H54 (cell line): Measurements from ENCODE around the gene HSFX1.
A peak's percentile ranks its signal among the peaks of the same experiment; 100 is the strongest.
"Not testable (repeated sequence)": the region's sequence is repeated elsewhere in the genome, so short reads cannot be mapped to it uniquely, and the experiment has no call there.

Experiments
- DNase-seq: peaks from one replicate; pipeline ENCODE4 v3.0.0; 2011; ENCODE audit warnings: low spot score, mixed read lengths; ENCODE audit not compliant: insufficient read length
- FAIRE-seq: peaks from 3 replicates; lab custom pipeline; 2011; peaks lifted over from hg19 to GRCh38; lab: Jason Lieb, UNC
- POLR2A ChIP-seq: IDR thresholded peaks from 2 replicates; pipeline ENCODE4 v1.6.1; 2011; ENCODE audit warnings: low read depth, mild to moderate bottlenecking, low read length

The HSFX1 gene, protein sequence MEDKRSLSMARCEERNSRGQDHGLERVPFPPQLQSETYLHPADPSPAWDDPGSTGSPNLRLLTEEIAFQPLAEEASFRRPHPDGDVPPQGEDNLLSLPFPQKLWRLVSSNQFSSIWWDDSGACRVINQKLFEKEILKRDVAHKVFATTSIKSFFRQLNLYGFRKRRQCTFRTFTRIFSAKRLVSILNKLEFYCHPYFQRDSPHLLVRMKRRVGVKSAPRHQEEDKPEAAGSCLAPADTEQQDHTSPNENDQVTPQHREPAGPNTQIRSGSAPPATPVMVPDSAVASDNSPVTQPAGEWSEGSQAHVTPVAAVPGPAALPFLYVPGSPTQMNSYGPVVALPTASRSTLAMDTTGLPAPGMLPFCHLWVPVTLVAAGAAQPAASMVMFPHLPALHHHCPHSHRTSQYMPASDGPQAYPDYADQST

DNA sequence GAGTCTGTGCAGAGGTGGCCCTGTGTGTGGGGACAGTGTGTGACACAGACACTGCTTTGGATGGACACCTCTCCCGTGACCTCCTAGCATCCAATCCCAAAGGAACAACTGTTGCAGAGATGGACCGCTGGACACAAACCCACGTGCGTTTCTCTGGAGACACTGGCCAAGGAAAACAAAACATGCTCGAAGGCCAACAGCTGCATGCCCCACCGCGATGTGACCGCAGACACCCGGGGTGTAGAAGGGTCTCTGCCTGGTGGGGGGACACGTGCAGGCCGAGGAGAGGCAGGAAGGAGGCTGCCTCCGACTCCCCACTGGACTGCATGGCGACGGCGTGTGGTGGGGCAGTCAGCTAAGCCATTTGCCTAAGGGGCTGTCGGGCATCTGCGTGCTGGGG lies at the start of gene HSFX1:
TSS of gene HSFX1 (plus strand) at position 301 of the 400 bp plus-strand sequence. CDS start 614 bp downstream, outside the sequence.
- not testable (repeated sequence) for FAIRE-seq, DNase-seq

DNA sequence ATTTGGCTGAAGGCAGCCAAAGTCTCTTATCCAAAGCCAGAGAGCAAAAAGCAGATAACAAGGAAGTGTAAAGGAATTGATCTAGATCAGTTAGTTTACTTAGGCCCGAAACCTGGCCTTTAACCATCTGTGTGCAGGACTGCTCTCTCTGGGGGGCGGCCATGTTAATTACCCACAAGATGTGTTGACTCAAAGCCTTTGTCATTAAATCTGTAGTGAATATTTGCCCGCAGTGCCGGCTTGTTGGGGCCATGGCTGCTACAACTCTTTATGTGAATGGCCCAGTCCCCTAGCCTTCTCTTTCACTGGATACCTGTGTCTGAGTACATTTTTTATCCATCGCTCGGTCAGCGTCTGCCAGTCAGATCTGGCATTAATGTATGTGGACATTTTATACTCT lies 46.6 kb upstream of the HSFX1 start:
- not testable (repeated sequence) for FAIRE-seq, DNase-seq

DNA sequence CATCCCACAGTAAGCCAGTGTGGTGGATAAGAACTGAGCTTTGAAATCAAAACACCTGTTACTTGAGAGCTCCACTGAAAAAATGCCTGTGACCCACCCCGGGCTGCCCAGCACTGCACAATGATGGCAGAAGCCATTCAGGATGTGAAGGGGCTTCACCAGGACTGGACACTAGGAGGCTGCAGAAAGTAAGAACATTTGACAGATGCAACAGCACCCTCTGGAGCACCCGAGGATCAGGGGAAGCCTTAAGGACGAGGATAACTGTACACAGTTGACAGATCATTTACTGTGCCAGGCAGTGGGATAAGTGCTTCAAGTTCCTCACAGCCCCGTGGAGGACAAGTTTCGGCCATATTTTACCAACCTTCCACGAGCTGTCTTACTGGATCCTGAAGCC lies 31.6 kb upstream of the HSFX1 start:
- not testable (repeated sequence) for DNase-seq, FAIRE-seq

DNA sequence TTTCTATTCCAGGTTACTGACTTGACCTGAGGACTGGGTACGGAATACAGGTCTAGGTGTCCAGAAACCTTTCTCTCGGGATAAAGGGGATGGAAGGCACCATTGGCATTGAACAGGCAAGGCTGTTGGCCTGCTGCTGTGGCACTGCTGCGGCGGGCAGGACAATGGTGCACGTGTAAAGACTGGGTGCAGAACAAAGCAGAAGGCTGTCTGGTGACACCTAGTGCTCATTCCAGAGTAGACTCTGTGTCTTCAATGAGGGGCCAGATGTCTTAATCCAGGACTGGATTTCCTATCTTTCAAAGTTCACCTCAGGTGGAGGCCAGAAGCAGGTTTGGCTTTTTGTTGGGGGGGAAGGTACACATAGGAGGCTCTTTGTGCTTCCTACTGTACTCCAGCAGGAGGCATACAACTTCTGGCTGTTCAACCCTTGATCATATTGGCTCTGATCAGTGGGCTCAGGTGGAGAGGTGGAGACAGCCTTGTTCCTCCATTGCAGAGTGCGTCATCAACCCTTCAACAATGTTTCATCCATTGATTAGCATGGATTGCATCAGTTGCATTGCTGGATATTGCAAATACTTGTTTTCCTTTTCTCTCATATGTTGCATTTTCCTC lies 27.4 kb upstream of the HSFX1 start:
- not testable (repeated sequence) for FAIRE-seq, DNase-seq

DNA sequence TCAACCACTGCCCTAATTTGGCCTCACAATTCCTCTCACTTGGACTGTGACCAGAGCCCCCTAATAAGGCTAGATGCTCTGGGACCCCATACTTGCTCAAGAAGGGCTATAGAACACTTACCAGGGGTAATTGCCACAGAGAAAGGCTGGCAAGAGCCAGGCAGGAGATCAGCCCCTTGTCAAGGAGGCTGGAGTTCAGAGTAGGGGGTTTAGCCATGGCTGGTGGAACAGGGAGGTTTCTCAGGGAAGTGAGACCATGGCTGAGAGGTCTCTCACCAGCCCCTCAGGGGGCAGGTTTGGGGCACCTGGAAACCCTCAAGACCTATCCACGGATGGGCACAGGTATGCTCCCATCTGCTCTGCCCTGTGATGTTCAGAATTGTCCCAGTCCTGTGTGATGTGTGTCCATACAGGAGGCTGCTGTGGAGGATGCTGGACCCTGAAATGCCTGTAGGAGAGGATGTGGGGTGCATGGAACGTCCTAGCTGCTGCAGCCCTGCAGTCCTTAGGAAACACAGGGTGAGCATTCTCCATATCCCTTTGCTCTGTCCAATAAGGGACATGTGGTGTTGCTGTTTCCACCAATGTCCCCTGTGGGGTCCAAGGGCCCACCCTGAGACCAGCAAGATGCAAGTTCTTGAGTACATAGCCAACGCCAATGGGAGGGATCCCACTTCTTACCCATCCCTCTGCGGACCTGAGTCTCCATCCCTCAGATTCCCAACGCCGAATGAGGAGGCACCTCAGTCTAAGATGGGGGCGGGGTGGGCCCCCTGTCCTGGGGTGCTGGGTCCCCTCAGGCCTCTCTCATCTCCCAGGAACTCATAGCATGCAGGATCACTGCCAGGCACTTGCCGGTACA lies 16.4 kb upstream of the HSFX1 start:
- DNase-seq (no peak), FAIRE-seq (no peak)
- TF ChIP-seq POLR2A, result no peak

DNA sequence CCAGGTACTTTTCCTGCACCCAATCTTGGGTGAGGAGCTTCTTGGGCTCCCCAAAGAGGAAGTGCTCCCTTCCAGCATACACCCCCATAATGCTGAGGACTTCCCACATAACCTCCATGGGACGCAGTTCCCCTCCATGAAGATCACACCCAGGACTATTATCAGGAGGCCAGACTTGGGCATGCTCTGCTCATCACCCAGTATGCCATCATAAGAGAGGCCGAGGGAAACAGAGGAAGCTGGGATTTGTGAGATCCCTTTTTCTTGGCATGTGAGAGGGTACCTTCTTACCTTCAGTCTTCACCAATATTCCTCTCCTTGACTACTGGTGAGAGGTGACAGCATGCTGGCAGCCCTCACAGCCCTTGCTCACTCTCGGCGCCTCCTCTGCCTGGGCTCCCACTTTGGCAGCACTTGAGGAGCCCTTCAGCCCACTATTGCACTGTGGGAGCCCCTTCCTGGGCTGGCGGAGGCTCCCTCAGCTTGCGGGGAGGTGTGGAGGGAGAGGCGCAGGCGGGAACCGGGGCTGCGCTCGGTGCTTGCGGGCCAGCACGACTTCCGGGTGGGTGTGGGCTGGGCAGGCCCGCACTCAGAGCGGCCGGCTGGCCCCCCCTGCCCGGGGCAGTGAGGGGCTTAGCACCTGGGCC lies 15.7 kb upstream of the HSFX1 start:
- FAIRE-seq (no peak), DNase-seq (no peak)
- TF ChIP-seq POLR2A, result no peak

DNA sequence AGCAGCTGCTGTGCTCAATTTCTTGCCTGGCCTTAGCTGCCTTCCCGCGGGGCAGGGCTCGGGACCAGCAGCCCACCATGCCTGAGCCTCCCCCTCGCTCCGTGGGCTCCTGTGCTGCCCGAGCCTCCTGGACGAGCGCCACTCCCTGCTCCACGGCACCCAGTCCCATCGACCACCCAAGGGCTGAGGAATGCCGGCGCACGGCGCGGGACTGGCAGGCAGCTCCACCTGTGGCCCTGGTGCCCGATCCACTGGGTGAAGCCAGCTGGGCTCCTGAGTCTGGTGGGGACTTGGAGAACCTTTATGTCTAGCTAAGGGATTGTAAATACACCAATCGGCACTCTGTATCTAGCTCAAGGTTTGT lies 15.2 kb upstream of the HSFX1 start:
- not testable (repeated sequence) for FAIRE-seq, DNase-seq

DNA sequence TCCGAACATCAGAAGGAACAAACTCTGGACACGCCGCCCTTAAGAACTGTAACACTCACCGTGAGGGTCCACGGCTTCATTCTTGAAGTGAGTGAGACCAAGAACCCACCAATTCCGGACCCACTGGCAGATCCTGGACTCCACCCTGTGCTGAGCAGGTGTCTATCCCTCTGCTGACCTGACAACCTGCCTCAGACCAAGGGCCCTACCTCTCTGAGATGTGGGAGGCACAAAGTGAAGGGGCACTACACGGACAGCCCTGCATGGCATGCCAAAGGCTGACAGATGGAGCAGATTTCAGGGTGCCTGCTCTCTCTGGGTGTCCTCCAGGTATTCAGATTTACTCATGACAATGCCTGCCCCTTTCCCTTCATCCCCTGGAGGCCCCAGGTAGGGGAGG lies 14.0 kb upstream of the HSFX1 start:
- FAIRE-seq, result no peak
- no peak for TF ChIP-seq POLR2A
- DNase-seq, result no peak

DNA sequence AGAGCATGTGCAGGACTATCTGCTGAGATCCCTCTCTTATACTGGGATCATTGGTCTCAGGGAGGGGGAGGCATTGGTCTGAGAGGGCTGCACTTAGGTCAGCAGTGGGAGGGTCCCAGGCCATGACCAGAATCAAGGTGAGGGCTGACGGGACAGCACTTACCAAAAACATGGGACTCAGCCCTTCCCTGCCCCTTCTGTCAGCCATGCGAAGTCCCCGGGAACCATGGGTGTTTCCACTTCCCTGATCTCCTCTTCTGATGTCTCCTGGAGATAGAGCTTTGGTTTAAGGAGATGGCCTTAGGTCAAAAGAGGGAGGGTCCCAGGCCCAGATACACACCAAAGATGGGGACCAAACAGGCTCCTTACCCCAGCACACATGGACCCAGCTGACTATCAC lies 12.9 kb upstream of the HSFX1 start:
- DNase-seq (no peak), FAIRE-seq (no peak)
- no peak for TF ChIP-seq POLR2A

DNA sequence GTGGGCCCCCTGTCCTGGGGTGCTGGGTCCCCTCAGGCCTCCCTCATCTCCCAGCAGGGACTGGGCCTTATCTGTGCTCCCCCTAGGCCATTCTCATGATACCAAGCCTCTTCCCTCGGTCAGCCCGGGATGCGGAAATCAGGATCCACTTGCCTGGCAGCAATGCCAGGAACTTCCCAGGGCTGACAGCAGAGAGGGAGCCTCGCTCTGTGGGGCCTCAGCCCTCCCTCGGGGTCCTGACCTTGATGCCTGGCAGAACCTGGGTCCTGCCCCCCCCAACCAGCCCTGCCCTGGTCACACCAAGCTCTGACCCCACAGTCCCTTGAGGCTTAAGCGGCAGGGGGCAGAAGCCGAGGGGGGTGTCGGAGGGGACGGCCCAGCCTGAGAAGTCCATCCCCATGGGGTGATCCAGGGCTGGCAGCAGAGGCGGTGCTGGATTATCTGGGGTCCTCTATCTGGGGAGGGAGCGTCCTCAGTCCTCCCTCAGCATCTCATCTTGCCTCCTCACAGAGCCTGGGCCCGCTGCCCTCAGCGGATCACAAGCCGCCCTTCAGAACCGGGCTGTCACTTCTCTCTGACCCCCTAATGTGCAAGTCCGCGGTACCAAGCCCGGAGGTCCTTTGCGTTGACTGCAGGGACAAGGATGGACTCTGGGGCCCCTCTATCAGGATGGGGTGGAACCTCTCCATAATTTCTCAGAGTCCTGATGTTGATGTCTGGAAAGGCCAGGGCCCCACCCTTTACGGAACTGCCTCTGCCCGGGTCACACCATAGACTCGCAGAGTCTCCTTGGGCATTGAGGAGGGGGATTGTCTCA lies 11.8 kb upstream of the HSFX1 start:
- not testable (repeated sequence) for FAIRE-seq, DNase-seq

DNA sequence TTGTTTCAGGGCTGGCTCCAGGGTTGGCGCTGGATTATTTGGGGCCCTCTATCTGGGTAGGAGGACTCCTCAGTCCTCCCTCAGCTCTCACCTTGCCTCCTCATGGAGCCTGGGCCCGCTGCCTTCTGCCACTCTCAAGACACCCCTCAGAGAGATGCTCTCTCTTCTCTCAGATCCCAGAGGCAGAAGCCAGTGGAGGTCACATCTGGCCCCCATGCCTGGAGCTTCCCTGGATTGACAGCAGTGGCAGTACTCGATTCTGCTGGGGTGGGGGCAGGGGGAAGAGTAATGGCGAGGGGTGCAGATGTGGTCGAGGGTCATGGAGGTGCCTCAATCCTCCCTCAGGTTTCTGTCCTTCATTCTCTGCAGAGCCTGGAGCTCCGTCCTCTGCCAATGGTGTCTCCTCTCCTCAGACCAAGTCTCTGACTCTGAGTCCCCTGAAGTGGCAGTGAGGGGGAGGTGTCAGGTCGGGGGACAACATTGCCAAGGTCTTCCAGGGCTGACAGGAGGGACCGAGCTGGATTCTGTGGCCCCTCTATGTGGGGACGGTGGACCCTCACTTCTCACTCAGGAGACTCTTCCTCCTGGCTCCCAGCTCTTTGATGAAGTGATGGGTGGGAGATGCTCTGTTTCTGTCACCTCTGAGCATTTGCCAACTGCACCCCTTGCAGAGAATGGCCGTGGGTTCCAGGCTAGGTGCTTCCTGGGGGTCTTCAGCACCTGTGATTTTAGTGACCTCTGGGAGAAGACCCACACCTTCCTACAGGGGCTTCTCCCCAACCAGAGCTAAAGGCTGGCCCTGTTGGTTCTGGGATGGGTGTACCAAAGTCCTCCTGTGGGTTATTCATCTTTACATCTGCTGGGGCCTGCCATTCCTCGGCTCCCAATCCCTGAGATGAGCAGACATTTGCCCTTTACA lies 10.9 kb upstream of the HSFX1 start:
- TF ChIP-seq POLR2A, result no peak
- no peak for FAIRE-seq
- no peak for DNase-seq

DNA sequence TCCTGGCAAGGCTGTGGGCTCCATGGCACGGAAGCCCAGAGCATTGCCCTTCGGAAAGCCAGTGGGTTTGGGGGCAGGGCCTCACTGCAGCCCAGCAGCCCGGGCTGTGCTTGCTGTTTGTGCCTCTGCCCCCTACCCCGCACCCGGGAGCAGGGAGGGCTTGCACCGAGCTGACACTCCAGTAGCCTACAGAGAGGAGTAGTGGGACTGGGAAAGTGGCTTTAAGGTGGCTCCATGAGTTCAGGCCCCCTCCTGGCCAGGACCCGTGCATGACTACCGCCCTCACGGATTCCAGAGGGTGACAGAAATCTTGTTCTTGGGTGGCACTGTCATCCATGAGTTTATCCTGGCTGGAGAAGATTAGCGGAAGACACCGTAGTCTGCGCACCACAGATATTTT lies 3.5 kb upstream of the HSFX1 start:
- DNase-seq, FAIRE-seq: not testable (repeated sequence)

DNA sequence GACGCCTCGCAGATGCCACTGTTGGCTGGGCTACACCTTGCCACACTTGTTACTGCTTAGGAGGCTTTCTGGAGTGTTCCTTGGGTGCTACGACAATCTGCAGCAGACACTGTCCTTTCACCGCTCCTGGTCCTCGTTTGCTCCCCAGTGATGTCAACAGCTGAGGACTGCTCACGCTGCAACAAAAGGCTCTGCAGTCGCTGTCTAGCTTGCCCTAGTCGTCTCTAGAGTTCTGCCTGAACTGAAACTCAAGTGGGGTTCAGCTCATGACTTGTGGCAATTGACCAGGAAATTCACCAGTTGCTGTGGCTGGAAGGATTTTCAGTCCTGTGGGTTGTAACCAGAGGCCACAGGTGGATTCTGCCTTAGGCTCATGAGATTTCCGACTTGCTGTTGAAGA lies 842 bp upstream of the HSFX1 start:
- DNase-seq, FAIRE-seq: not testable (repeated sequence)

DNA sequence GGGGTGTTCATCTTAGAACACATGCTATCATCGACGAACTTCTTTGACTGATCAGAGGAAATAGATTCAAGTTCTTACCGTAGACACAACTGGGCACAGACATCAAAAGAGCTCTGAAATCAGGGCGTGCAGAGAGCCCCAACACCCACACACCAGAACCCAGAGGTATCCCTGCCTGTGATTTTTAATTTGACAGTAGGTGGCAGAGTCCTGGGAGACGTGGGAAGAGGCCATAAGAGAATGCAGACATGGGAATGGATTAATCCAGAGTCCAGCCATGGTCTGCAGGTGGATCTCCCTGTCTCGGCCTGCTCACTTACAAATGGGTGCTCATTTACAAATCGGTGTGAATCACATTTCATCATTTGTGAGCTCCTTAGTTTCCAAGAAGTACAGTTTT lies 4.1 kb downstream of the HSFX1 start:
- not testable (repeated sequence) for DNase-seq
- FAIRE-seq, result peak; percentile 15

DNA sequence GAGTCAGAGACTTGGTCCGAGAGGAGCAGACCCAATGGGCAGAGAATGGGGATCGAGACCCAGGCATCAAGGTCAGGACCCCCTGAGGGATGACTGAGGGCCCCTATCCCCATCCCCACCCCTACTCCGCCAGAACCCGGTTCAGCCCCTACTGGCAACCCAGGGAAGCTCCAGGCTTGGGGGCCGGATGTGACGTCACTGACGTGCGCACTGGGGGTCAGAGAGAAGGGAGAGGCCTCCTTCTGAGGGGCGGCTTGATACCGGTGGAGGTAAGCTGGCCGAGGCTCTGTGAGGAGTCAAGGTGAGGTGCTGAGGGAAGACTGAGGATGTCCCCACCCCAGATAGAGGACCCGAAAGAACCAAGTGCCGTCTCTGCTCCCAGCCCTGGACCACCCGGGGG lies 7.9 kb downstream of the HSFX1 start, which contains the start of gene MAGEA9:
TSS of gene MAGEA9 (plus strand) at position 204 of the 400 bp plus-strand sequence. CDS start 4,281 bp downstream, outside the sequence.
- not testable (repeated sequence) for FAIRE-seq, DNase-seq

DNA sequence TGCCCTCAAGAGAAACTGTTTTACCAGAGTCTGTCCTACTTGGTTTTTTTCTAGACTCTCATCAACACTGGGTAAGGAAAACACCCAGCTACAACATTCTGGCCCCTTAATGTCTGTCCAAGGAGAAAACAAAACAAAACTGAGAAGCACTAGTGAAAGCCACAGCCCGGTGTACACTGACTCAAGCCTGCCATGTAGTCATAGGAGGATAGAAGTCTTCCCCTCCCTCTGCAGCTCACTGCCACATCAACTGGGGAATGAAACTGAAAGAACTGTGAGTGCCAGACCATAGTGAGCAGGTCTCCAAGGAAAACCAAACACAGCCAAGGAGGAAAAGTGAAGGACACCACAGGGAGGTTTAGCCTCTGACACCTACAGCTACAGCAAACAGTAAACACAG lies 21.7 kb downstream of the HSFX1 start:
- FAIRE-seq, result peak; percentile 93
- not testable (repeated sequence) for DNase-seq
